GM13976 (cell line): Measurements from ENCODE around the gene CD33.

Source experiments
- DNase-seq: peaks from one replicate; pipeline ENCODE4 v3.0.0; 2012; ENCODE audit warnings: low spot score
- CTCF ChIP-seq: IDR thresholded peaks from 2 replicates; pipeline ENCODE4 v1.5.1; 2012; ENCODE audit warnings: borderline replicate concordance, mild to moderate bottlenecking; ENCODE audit not compliant: insufficient read depth; ENCODE audit errors: extremely low read depth, missing control alignments, control extremely low read depth
- in situ Hi-C: fragments of 300-500 bp; cut with MboI; formaldehyde crosslinking; loops from one replicate; pipeline ENCODE4 v1.12.0; 2022; ENCODE audit warnings: low sequenced_read_pairs, mixed read lengths, inconsistent platforms; ENCODE audit not compliant: unreplicated experiment

The CD33 gene

GRCh38 chr19:51224163-51224641, 678 bp upstream of the CD33 start:
- no peak for DNase-seq

GRCh38 chr19:51226067-51226466, 1.2 kb downstream of the CD33 start:
- TF ChIP-seq CTCF = no peak
- no peak for DNase-seq
- in situ Hi-C loops = no loop called here

More at GRCh38 chr19:51224163-51224641, 678 bp upstream of the CD33 start:
- TF ChIP-seq CTCF = no peak
- in situ Hi-C loops = no loop called here

GRCh38 chr19:51227326-51227725, 2.4 kb downstream of the CD33 start:
- TF ChIP-seq CTCF = no peak
- DNase-seq = no peak
- in situ Hi-C loops = no loop called here

GRCh38 chr19:51227966-51228365, 3.1 kb downstream of the CD33 start:
- no peak for TF ChIP-seq CTCF
- DNase-seq = no peak
- in situ Hi-C loops = no loop called here

- no peak for DNase-seq
- in situ Hi-C loops = no loop called here
- no peak for TF ChIP-seq CTCF
Measured at GRCh38 chr19:51240866-51241265, 16.0 kb downstream of the CD33 start.

- in situ Hi-C loops = no loop called here
- DNase-seq = no peak
- no peak for TF ChIP-seq CTCF
Measured at GRCh38 chr19:51242881-51243630, 18.2 kb downstream of the CD33 start.

GRCh38 chr19:51246164-51246552, 21.3 kb downstream of the CD33 start:
- no peak for DNase-seq

More at GRCh38 chr19:51246164-51246552, 21.3 kb downstream of the CD33 start:
- no peak for TF ChIP-seq CTCF
- in situ Hi-C loops = no loop called here
